ENCODE data around the gene GSC2. TPM values are rescaled to one million over a fixed set of nuclear protein-coding genes. Genes with fewer than 3 reads are reported as not detected.

GSC2 gene
- total RNA-seq, 1 experiment from 2014 or later: 0.44 TPM

DNA sequence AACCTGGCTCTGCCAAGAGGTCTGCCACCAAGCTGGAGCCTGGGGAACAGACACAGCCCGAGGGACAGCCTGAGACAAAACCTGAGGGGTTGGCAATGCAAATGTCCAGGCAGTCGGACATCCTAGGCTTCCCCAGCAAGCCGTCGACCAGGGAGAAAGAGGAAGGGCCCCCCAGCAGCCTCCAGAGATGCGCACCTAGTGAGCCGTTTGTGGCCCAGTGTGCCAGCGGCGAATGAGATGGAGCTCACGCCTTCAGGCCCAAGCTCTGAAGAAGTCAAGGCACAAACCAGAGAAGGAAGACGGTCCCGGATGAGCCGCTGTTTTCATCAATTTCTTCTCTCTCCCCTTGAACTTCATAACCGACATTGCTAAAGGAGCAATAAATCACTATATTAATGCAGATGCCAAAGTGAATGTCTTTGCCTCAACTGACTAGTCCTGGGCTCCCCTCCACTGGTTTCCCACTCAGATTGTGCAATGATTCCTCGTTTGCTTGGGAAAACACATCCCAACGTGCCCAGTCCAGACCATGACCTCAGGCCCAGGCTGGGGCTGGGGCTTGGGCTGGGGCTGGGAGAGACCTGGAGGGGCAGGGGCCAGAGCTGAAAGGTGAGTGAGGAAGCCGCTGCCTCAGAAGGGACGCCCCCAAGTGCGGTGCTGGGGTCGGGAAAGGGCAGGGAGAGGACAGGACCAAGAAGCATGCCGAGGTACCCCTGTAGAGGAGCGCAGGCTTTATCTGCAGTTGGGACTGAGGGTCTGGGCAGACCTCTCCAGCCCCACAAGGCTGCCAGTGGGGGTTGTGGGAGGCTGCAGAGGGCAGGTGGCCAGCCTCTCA is 24.4 kb downstream of the GSC2 start:
- in situ Hi-C loops (cut with HindIII; ENCODE audit: low sequenced_read_pairs): no loop called here
- DNase-seq (ENCODE audit: low spot score): no peak

DNA sequence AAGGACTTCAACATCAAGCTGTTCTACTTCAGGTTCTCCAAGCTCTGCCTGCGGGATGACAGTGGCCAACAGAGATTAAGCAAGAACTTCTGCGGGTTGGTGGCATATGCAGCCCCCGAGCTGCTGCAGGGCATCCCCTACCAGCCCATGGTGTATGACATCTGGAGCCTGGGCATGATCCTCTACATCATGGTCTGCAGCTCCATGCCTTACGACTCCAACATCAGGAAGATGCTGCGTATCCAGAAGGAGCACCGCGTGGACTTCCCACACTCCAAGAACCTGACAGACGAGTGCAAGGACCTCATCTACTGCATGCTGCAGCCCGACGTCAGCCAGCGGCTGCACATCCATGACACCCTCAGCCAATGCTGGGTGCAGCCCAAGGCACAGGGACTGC is 25.1 kb downstream of the GSC2 start:
- in situ Hi-C loops (cut with HindIII; ENCODE audit: low sequenced_read_pairs): no loop called here
- no peak for DNase-seq (ENCODE audit: low spot score)

DNA sequence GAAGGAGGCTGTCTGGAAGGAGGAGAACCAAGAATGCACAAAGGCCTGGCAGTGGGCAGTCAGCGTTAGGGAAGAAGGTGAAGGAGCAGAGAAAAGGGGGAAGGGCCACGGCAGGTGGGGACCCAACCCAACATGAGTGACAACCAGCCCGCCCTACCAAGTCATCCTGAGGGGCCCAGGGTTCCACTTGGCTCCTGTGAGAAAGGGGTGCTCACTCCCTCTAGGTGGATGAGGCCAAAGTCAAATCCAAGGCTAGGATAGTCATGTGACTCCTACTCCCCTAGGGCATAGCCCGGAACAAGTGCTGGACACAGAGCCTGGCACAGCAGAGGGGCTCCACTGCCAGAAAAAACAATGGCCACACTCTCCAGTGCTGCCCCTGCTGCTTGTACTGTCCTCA is 25.7 kb downstream of the GSC2 start:
- in situ Hi-C loops (cut with HindIII; ENCODE audit: low sequenced_read_pairs): no loop called here
- DNase-seq (ENCODE audit: low spot score): no peak

DNA sequence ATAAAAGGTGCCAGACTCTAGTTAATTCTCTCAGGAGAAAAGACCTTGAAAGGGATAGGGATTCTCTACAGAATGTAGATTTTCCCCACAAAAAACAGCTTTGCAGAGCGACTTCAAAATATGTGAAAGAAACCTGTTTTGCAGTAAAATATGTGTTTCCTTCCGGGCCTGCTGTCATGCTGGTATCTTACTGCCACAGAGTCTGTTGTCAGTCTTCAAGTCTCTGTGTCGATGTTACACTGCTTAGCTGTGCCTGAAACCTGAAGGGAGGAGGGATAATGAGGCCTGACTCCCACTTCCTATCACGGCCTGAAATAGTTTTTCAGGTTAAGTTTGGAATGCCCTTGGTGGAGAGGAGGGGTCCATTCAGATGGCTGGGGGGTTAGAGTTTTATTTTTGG is 26.2 kb downstream of the GSC2 start:
- in situ Hi-C loops (cut with HindIII; ENCODE audit: low sequenced_read_pairs): no loop called here
- no peak for DNase-seq (ENCODE audit: low spot score)

DNA sequence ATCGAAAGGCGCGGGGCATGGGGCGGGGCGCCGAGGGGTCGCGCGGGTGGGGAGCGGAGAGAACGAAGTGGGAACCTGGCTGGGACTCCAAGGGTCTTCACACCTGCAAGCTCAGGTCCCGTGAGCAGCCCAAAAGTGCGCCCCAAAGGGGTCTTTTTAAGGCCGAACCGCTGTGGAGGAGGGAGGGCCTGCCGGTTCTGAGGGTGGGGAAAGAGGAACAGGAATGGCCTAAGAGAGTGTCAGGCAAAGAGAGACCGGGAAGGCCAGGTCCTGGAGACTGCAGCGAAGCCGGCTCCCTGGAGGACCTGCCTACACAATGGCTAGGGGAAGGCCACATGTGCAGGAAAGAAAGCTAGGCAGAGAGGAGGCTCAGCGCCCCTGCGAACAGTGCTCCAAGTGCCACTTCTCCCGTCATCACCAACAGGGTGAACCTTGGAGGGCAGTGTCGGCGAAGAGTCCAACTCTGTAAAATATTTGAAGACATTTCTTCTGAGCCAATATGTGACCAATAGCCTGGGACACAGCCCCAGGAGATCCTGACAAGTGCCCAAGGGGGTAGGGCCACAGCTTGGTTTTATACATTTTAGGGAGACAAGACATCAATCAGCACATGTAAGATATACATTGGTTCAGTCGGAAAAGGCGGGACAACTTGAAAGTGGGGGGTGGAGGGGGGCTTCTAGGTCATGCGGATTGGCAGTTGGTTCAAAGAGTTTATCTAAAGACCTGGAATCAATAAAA is 27.2 kb downstream of the GSC2 start:
- in situ Hi-C loops (cut with HindIII; ENCODE audit: low sequenced_read_pairs): no loop called here
- DNase-seq (ENCODE audit: low spot score): no peak

DNA sequence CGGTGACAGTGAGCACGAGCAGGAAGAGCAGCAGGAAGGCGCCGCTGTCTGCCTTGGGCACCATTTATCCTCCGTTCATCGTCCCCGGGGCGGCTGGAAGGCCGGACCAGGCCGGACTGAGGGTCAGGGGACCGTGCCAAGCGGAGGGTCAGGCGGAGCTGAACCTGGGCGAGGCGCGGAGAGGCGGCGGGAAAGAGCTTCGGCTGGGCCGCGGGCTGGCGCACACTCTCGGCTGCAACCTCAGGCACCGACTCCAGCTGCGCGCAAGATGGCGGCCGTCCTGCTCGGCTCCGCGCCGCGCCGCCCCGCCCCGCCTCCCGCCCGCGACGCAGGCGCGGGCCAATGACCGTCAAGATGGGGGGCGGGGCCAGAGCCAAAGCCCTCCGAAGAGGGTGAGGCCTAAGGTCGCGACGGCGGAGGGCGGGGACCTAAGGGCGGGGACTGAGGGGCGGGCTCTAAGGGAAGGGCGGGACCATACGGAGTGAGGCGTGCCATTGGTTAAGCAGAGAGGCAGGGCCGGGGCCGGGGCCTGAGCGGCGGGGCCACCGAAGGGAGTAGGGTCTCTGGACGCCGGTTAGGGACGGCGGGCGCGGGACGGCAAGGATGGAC is 27.8 kb downstream of the GSC2 start, which contains the start of gene DGCR2:
TSS of gene DGCR2 (minus strand) at position 270 of the 609 bp plus-strand sequence. CDS start at position 64, 206 bp downstream.
- in situ Hi-C loops (cut with HindIII; ENCODE audit: low sequenced_read_pairs): no loop called here
- peak; percentile 98 for DNase-seq (ENCODE audit: low spot score)

DNA sequence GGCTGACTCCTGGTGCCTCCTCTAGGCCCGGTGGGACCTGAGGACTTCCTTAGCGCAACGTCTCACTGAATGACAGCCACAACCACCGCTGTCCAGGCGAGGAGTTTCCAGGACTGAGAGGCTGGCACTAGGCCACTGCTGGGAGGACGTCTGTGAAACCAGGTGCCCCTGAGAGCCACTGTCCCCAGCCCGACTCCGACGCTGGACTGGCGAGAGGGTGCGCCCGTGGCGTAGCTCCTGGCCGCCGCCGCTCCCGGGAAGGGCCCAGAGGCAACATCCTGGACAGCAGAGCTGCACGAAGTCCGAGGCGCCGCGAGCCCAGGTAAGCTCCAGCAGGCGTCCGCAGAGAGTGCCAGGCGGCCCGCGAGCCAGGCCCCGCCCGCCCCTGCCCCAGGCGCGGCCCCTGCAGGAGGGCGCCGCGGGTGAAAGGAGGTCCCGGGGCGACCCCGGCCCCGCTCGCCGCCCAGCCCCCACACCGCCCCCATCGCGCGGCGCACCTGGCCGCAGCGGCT is 28.4 kb downstream of the GSC2 start:
- DNase-seq (ENCODE audit: low spot score): peak; percentile 56
- in situ Hi-C loops (cut with HindIII; ENCODE audit: low sequenced_read_pairs): no loop called here

DNA sequence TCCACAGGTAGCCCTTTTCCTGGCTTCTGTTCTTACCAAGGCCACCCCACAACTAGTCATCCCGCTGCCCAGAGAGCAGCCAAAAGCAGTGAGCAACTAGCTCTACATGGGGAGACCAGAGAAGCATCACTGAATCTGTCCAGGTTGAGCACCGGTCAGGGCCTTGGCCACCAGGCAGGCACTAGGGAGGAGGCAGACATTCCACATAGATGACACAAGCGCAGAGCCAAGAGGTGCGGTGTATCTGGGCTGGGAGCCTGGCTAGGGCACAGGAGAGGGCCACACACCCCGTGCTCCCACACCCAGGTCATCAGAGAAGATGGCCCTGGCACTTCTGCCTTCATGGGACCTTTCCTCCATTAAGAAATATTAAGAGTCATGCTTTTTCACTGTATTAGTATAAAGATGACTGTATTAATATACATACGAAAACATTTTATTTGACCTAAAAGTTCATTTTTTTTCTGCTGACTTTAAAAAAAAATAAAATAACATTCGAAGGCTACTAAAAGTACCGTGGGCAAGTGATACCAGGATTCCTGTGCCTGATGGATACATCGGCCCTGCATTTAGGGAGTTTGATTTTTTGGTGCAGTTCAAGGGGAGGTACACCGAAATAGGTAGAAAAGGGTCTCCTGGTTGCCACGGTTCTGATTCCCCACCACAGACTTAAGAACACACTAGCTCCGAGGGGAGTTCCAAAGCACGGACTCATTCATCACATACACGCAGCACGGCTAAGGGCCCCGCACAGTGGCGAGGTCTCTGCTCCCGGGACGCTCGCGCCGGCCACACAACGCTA is 29.1 kb downstream of the GSC2 start:
- peak; percentile 39 for DNase-seq (ENCODE audit: low spot score)
- in situ Hi-C loops (cut with HindIII; ENCODE audit: low sequenced_read_pairs): no loop called here

DNA sequence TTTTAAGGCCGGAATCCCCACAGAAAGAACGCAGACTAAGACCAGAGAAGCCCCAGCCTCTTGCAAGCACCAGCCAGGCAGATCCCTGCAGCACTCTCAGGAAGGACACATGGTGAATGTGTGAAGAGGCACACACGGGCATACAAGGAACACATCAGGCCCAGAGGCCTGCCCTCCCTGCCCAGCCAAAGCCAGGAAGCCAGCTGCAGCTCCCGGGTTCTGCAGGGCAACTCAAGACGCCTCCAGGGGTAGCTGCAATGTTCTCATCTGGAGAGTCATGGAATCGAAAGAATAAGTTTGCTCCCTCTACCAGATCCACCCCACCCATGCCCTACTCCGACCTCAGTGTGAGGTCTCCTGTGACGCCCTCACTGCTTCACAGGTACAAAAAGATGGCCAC is 30.1 kb downstream of the GSC2 start:
- no peak for DNase-seq (ENCODE audit: low spot score)
- in situ Hi-C loops (cut with HindIII; ENCODE audit: low sequenced_read_pairs): no loop called here

DNA sequence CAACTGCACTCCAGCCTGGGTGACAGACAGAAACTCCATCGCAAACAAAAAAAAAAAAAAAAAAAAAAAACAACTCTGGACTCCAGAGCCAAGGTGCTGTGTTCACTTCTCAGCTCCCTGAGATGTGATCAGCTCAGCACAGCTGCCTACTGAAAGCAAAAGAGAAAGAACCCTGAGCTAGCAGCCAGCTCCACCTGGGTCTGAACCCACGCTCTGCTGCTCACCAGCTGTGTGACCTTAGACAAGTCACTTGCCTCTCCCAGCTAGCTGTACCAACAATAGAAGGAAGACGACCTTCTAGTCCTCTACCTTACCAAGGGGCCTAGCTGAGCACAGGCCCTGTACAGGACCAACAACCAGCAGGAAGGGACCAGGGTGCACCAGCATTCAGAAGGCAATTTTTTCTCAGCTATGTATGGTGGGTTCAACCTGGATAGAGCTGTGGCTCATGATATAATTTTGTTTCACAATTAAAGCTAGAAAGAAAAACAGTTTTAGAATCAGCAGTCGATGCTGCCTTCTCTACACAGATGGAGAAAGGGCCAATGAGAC is 31.7 kb downstream of the GSC2 start:
- in situ Hi-C loops (cut with HindIII; ENCODE audit: low sequenced_read_pairs): no loop called here
- no peak for DNase-seq (ENCODE audit: low spot score)

DNA sequence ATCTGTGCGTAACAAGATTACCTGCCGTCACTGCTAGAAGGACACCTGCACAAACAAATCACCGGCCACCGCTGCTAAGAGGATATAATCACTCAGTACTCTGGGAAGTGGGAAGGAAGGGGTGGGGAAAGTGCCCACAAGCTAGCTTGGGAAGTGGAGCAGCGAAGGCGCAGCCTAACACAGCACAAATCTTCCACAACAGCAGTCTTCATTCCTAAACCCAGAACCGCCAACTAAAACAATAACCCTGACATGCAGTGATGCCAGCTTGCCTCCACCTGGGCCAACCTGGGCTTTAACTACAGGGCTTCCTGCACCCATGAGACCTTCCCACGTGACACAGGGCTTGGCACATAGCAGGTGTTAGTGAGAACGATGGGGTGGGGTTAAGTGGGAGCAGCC is 33.0 kb downstream of the GSC2 start:
- DNase-seq (ENCODE audit: low spot score): no peak
- in situ Hi-C loops (cut with HindIII; ENCODE audit: low sequenced_read_pairs): no loop called here

DNA sequence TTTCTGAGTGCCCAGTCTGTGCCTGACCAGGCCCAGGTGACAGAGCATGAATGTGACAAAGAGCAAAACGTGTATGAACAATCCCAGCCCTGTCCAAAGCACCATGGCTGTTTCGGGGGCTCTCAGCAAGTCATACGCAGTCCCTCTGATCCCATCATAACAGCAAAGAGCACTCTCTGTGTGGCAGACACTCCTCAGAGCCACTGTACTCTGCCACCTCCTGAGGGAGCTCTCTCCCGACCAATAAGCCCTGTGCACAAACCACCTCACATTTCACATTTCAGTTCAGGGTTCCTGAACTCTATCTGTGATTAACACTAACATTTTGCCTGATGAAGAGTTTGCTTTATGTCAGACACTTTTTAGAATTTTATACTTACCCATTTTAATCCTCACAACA is 34.5 kb downstream of the GSC2 start:
- in situ Hi-C loops (cut with HindIII; ENCODE audit: low sequenced_read_pairs): no loop called here

DNA sequence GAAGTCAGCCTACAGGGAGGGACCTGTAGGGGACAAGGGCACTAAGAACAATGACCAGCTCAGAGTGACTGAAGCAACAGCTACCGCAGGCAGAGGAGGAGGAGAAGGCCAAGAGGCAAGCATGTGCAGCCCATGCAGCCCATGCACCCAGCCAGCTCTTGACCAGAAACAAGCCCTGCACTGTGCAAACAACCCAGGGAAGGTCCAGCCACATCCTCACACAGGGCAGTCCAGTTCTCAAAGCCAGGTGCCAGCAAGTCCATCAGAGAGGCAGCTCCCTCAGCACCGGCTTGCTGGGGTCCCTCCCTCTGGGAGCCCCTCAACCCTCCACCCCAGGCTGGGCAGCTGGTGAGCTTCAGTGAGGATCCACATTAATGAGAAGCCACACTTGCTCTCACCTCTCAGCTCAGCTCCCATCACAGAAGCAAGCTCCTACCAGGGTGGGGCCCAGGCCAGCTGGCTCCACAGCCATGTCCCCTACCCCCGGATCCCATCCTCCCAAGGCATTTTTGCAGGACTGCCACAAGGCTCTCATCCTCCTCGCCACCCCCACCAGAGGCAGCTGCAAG is 35.0 kb downstream of the GSC2 start:
- in situ Hi-C loops (cut with HindIII; ENCODE audit: low sequenced_read_pairs): no loop called here
- DNase-seq (ENCODE audit: low spot score): no peak

More for the DNA sequence above, 34.5 kb downstream of the GSC2 start:
- peak; percentile 33 for DNase-seq (ENCODE audit: low spot score)

DNA sequence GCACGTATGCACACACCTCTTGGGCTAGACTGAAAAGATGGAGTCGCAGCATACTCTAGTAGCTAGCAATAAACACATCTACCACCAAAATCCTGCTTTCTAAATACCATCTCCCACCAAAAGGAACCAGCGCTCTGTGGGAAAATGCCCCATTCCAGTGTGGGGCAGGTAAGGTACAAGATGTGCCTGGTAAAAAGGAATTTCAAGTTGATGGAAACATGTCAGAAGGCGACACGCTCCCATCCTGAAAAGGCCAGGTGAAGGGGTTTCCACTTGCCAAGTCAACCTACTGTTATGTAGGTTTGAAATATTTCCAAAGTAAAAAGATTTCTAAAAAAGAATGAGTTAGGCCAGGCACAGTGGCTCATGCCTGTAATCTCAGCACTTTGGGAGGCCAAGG is 36.7 kb downstream of the GSC2 start:
- in situ Hi-C loops (cut with HindIII; ENCODE audit: low sequenced_read_pairs): no loop called here

DNA sequence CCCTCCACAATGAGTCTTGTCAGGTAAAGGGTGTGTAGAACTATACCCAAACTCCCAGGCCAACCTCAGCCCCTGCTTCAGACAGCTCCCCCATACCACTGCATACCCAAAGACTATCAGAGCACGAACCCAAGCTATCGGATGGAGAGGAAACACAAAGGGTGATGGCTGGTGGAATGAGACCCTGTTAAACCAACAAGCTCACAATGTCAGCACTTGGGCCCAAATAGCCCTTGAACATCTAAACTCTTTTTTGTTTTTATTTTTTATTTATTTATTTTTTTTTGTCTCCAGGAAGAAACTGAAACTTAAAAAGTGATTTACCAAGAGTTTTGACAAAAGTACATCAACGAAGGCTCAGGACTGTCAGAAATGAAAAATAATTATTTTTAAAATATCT is 38.5 kb downstream of the GSC2 start:
- in situ Hi-C loops (cut with HindIII; ENCODE audit: low sequenced_read_pairs): no loop called here

More for the DNA sequence above, 36.7 kb downstream of the GSC2 start:
- no peak for DNase-seq (ENCODE audit: low spot score)

DNA sequence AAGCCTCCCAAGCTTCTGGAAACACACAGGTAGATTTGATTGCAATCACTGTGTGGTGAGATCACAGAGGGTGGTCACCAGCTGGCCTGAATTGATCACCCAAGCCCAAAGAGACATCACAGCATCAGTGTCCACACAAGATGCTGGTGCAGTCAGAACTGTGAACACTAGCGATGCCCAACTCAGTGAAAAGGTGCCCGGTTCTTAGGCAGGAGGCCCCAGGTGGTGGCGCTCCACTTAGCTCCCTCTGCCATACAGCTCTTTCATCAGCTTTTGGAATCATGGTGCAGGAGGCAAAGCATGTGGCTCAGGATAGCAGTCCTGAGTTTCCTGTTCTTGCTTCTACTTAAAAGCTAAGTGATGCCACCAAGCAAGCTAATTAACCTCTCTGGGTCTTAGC is 39.0 kb downstream of the GSC2 start:
- in situ Hi-C loops (cut with HindIII; ENCODE audit: low sequenced_read_pairs): no loop called here
- peak; percentile 33 for DNase-seq (ENCODE audit: low spot score)

More for the DNA sequence above, 38.5 kb downstream of the GSC2 start:
- no peak for DNase-seq (ENCODE audit: low spot score)

DNA sequence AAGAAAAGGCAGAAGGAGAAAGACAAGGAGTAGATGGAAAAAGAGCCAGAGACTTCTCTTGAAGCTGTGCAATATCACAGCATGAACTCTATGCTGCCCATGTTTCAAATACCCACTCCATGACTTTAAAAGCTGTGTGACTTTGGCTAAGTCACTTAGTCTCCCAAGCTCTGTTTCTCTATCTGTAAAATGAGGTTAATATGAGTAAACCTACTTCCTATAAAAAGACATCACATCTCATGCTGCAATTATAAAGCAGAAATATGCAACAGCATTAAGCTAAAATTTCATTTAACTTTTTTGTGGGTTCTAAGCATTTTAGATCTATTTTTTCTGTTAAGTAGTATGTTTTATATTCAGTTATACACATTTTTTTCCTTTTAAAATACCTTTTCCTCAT is 39.4 kb downstream of the GSC2 start:
- in situ Hi-C loops (cut with HindIII; ENCODE audit: low sequenced_read_pairs): no loop called here
- no peak for DNase-seq (ENCODE audit: low spot score)

DNA sequence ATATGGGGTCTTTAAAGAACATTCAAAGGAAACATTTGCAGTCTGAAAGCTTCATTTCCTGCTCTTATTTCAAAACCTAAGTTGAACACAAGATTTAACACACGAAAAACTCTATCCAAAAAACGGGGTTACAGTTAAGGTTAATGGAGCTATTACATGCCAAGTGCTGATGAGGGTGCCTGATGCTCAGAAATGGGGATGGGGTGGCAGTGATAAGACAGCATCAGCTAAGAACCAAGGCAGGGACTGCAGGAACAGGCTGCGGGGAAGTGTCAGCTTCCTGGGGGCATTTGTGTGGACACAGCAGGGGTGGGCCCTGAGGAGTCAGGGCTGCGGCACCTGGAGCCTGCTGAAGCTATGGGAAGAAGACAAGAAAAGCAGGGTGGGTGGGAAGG is 40.0 kb downstream of the GSC2 start:
- no peak for DNase-seq (ENCODE audit: low spot score)
- in situ Hi-C loops (cut with HindIII; ENCODE audit: low sequenced_read_pairs): no loop called here

All from G401 (cell line).